Stomach (tissue), 9 donors: ENCODE data around the gene TRIP13. TPM values are rescaled to one million over a fixed set of nuclear protein-coding genes. Genes with fewer than 3 reads are reported as not detected.

Source experiments
- DNase-seq, 2 donors: peaks; one replicate each; pipeline versions ENCODE4 v3.0.0 to v3.0.0-alpha.2; 2013 to 2019
- H3K27ac ChIP-seq, 5 donors: fragments of 200-600 bp in 4 of 5; sonication (generic) in 4 of 5; one replicate each; pipeline ENCODE4 v1.5.1; 2013 to 2019; ENCODE audit warnings: mild to moderate bottlenecking in 1 of 5, moderate library complexity in 1 of 5
- H3K27me3 ChIP-seq, 3 donors: fragments of 200-600 bp; sonication (generic); one replicate each; pipeline ENCODE4 v1.5.1; 2017 to 2019; ENCODE audit warnings: mixed run types in 1 of 3
- H3K36me3 ChIP-seq, 4 donors: fragments of 200-600 bp; sonication (generic); 1 replicate in 3 of 4; 2 replicates in 1 of 4; pipeline ENCODE4 v1.5.1; 2016 to 2019
- H3K4me1 ChIP-seq, 4 donors: fragments of 200-600 bp; sonication (generic); one replicate each; pipeline ENCODE4 v1.5.1; 2016 to 2019
- H3K4me3 ChIP-seq, 4 donors: fragments of 200-600 bp; sonication (generic) in 3 of 4; one replicate each; pipeline ENCODE4 v1.5.1; 2016 to 2019; ENCODE audit warnings: mild to moderate bottlenecking in 1 of 4
- H3K9me3 ChIP-seq, 4 donors: fragments of 200-600 bp; sonication (generic); one replicate each; pipeline ENCODE4 v1.5.1; 2016 to 2019
- CTCF ChIP-seq, 7 experiments: fragments of 450-650 bp in 4 of 7; fragments of 200-600 bp in 3 of 7; sonication (generic) in 3 of 7; IDR thresholded peaks; one replicate each; pipeline ENCODE4 v1.5.1; 2016 to 2019; ENCODE audit warnings: antibody characterized with exemption in 7 of 7, control low read depth in 2 of 7, mild to moderate bottlenecking in 1 of 7
- EP300 ChIP-seq: sonication (generic); formaldehyde crosslinking; IDR thresholded peaks from one replicate; pipeline ENCODE4 v1.6.1; 2017; ENCODE audit warnings: antibody characterized with exemption
- POLR2A ChIP-seq, 4 donors: fragments of 450-650 bp; IDR thresholded peaks; one replicate each; pipeline ENCODE4 v1.6.1; 2016; ENCODE audit warnings: antibody characterized with exemption in 4 of 4, control low read depth in 2 of 4, mild to moderate bottlenecking in 1 of 4, moderate library complexity in 1 of 4
- POLR2AphosphoS5 ChIP-seq, 3 donors: sonication (generic); formaldehyde crosslinking; IDR thresholded peaks; one replicate each; pipeline ENCODE4 v1.6.1; 2016; ENCODE audit warnings: antibody characterized with exemption in 3 of 3
- whole genome bisulfite sequencing, 5 donors: extraction: QIAGEN DNeasy Blood & Tissue Kit in 3 of 5; methylation state at CpG; one replicate each; pipeline versions ENCODE4 v1.1.5 to v1.1.7; 2013 to 2018; 5-methylcytosine and 5-hydroxymethylcytosine counted together
- intact Hi-C: fragments of 100-400 bp; cut with DNase I; formaldehyde crosslinking; loops from one replicate; pipeline ENCODE4 v1.15.1; 2023; ENCODE audit warnings: low total_unique reads
- polyA plus RNA-seq, 3 donors: library from polyadenylated mRNA; stranded (reverse); fragments of 200-250 nt; gene quantifications; one replicate each; pipeline ENCODE4 v1.2.3, GENCODE V29; 2013
- total RNA-seq, 5 donors: library from RNA; depleted of rRNA; stranded (reverse); fragments of >200 nt; gene quantifications; one replicate each; pipeline versions ENCODE4 v1.1.0 to v1.2.3, GENCODE V29; 2014 to 2016
- donor health status: healthy with polysubstance abuse.
- donor health status: Bipolar disorder and iron deficiency.
- donor health status: healthy.

TRIP13 gene
- total and polyA plus RNA-seq, 8 donors: 0.58 to 10.4 (median 3.5) TPM; not detected in 1

- no peak overlapping the region for H3K27ac ChIP-seq
- intact Hi-C loops: no loop called here
- peaks cover 0 to 11% (median 5%) of the 10 kb centered on the region in 4 donors for H3K36me3 ChIP-seq
- H3K4me1 ChIP-seq: peaks cover 0 to 10% (median 8%) of the 10 kb centered on the region in 4 donors
- H3K9me3 ChIP-seq: no peaks in the 10 kb centered on the region
- no peak for TF ChIP-seq POLR2AphosphoS5 (IDR thresholded peaks at IDR 0.05)
- no peak for TF ChIP-seq CTCF (IDR thresholded peaks at IDR 0.05)
- TF ChIP-seq EP300: no peak
- no peak for TF ChIP-seq POLR2A (IDR thresholded peaks at IDR 0.05)
- DNase-seq: no peak
- no peak overlapping the region for H3K4me3 ChIP-seq
- peaks cover 3 to 53% (median 22%) of the 10 kb centered on the region in 3 donors for H3K27me3 ChIP-seq
- whole genome bisulfite sequencing, 5 donors: 81 to 89% (median 85%) methylated on average over 26 to 32 of the region's 32 CpGs
These were observed 37.5 kb upstream of the TRIP13 start for GRCh38 chr5:854966-855743.

GRCh38 chr5:855771-856530 is 36.7 kb upstream of the TRIP13 start:
- no peaks in the 10 kb centered on the region for H3K9me3 ChIP-seq
- intact Hi-C loops: no loop called here
- peaks cover 0 to 15% (median 10%) of the 10 kb centered on the region in 4 donors for H3K36me3 ChIP-seq
- no peak for DNase-seq
- no peak for TF ChIP-seq POLR2AphosphoS5 (IDR thresholded peaks at IDR 0.05)
- TF ChIP-seq POLR2A (IDR thresholded peaks at IDR 0.05): no peak
- no peak for TF ChIP-seq CTCF (IDR thresholded peaks at IDR 0.05)
- TF ChIP-seq EP300: no peak
- no peak overlapping the region for H3K4me3 ChIP-seq
- H3K27ac ChIP-seq: no peak overlapping the region
- peaks cover 0 to 2% (median under 1%) of the 10 kb centered on the region in 4 donors for H3K4me1 ChIP-seq
- H3K27me3 ChIP-seq: peaks cover 1 to 45% (median 15%) of the 10 kb centered on the region in 3 donors
- 65 to 75% (median 68%) methylated on average over 19 to 21 of the region's 21 CpGs for WGBS, 5 donors

- no peak for DNase-seq
- Histone ChIP-seq H3K36me3 (peaks cover 0 to 19% (median 10%) of the 10 kb centered on the region in 4 donors), H3K9me3 (no peaks in the 10 kb centered on the region), H3K27ac (no peak overlapping the region), H3K4me1 (no peaks in the 10 kb centered on the region), H3K27me3 (peaks cover 0 to 37% (median 11%) of the 10 kb centered on the region in 3 donors), H3K4me3 (no peak overlapping the region)
- TF ChIP-seq CTCF (IDR thresholded peaks at IDR 0.05): no peak
- no peak for TF ChIP-seq POLR2AphosphoS5 (IDR thresholded peaks at IDR 0.05)
- no peak for TF ChIP-seq EP300
- TF ChIP-seq POLR2A (IDR thresholded peaks at IDR 0.05): no peak
- WGBS, 5 donors: 85 to 87% (median 86%) methylated on average over 16 of the region's 16 CpGs
- intact Hi-C loops: no loop called here
These were observed 35.9 kb upstream of the TRIP13 start for GRCh38 chr5:856531-857425.

DNA sequence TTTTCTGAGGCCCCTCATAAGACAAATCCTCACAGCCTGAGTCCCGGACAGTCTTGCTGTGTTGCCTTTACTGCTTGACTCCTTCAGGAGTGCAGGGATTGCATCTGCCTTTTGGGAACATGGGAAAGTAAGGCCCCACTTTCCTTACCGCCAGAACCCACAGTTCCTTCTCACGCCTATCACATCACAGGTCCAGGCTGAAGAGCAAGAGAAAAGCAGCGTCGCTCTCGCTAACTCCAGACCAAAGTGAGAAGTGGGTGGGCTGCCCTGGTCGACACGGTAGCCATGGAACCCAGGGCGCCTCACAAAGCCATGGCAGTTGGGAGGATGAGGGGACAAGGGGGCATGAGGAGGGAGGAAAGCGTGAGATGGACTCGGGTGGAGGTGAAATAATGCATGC is 34.0 kb upstream of the TRIP13 start:
- intact Hi-C loops: no loop called here
- no peaks in the 10 kb centered on the region for H3K4me1 ChIP-seq
- H3K4me3 ChIP-seq: no peak overlapping the region
- TF ChIP-seq POLR2AphosphoS5 (IDR thresholded peaks at IDR 0.05) (no peak), CTCF (IDR thresholded peaks at IDR 0.05) (no peak), EP300 (no peak), POLR2A (IDR thresholded peaks at IDR 0.05) (no peak)
- WGBS, 5 donors: 84 to 92% (median 89%) methylated on average over 11 of the region's 11 CpGs
- H3K27ac ChIP-seq: no peak overlapping the region
- H3K36me3 ChIP-seq: peaks cover 12 to 39% (median 30%) of the 10 kb centered on the region in 4 donors
- no peaks in the 10 kb centered on the region for H3K9me3 ChIP-seq
- no peak for DNase-seq
- H3K27me3 ChIP-seq: peaks cover 0 to 20% (median 0%) of the 10 kb centered on the region in 3 donors
